GM10248 (cell line): ENCODE results near the gene MCC.

Source experiments
- CTCF ChIA-PET: fragments of 300-600 bp; sonication (Branson Sonifier 250); formaldehyde crosslinking; extraction: SDS; loops from one replicate; lab custom pipeline; 2021; ENCODE audit warnings: antibody characterized with exemption; lab: Yijun Ruan, JAX
- POLR2A ChIA-PET: fragments of 350-650 bp; sonication (Branson Sonifier 250); formaldehyde crosslinking; extraction: SDS; loops from one replicate; lab custom pipeline; 2020; ENCODE audit warnings: antibody characterized with exemption; lab: Yijun Ruan, JAX
- DNase-seq: peaks from one replicate; pipeline ENCODE4 v3.0.0; 2012; ENCODE audit errors: extremely low spot score
- CTCF ChIP-seq: IDR thresholded peaks from 2 replicates; pipeline ENCODE4 v1.5.1; 2012; ENCODE audit warnings: mild to moderate bottlenecking, low read depth; ENCODE audit errors: extremely low read depth, missing control alignments, control extremely low read depth

Gene MCC

GRCh38 chr5:113219695-113220094 is 268.6 kb downstream of the MCC start:
- TF ChIP-seq CTCF = no peak
- no peak for DNase-seq
- POLR2A ChIA-PET = no interaction called here
- CTCF ChIA-PET = interaction anchor here (0.9 kb wide), 1 partner anchor 8 kb away, joined by 3 read pairs; no protein-coding TSS in a partner anchor

GRCh38 chr5:113218906-113219517 is 269.2 kb downstream of the MCC start:
- ChIA-PET POLR2A (no interaction called here), CTCF (interaction anchor here (0.9 kb wide), 1 partner anchor 8 kb away, joined by 3 read pairs; no protein-coding TSS in a partner anchor)

GRCh38 chr5:113218200-113218599 is 270.1 kb downstream of the MCC start:
- ChIA-PET POLR2A (no interaction called here), CTCF (no interaction called here)
- no peak for DNase-seq
- TF ChIP-seq CTCF = no peak

More at GRCh38 chr5:113218906-113219517, 269.2 kb downstream of the MCC start:
- no peak for DNase-seq
- TF ChIP-seq CTCF = no peak

- ChIA-PET POLR2A (no interaction called here), CTCF (interaction anchor here (0.9 kb wide), 1 partner anchor 32 kb away, joined by 3 read pairs; no protein-coding TSS in a partner anchor)
- DNase-seq = no peak
- no peak for TF ChIP-seq CTCF
Measured at GRCh38 chr5:113217619-113218184, 270.6 kb downstream of the MCC start.

- ChIA-PET CTCF (interaction anchor here (0.8 to 0.9 kb wide), 2 partner anchors 15 to 31 kb away, joined by 3 read pairs; no protein-coding TSS in a partner anchor), POLR2A (no interaction called here)
- no peak for TF ChIP-seq CTCF
- DNase-seq = no peak
Measured at GRCh38 chr5:113216545-113216944, 271.7 kb downstream of the MCC start.

- no peak for TF ChIP-seq CTCF
- ChIA-PET POLR2A (no interaction called here), CTCF (interaction anchor here (1.4 kb wide), 1 partner anchor 164 kb away, joined by 3 read pairs; no protein-coding TSS in a partner anchor)
- DNase-seq = no peak
Measured at GRCh38 chr5:113215401-113216060, 272.7 kb downstream of the MCC start.
